Calu3 (cell line): ENCODE results near the gene MYLK. TPM values are rescaled to one million over a fixed set of nuclear protein-coding genes. Genes with fewer than 3 reads are reported as not detected.

Source experiments
- BruUV-seq: library from RNA; stranded (reverse); fragments of 400-500 nt; replicated peaks from 2 replicates; lab custom pipeline; 2021; lab: Mats Ljungman, UMichigan
- CTCF ChIA-PET: fragments of 300-600 bp; sonication (Branson Sonifier 250); formaldehyde crosslinking; loops from one replicate; lab custom pipeline; 2022; ENCODE audit warnings: antibody characterized with exemption; lab: Charles Lee
- DNase-seq: peaks from one replicate; pipeline ENCODE4 v3.0.0; 2022
- H3K27ac Mint-ChIP-seq: one replicate; pipeline ENCODE4 v1.8.0; 2022; ENCODE audit warnings: mixed read lengths; ENCODE audit not compliant: unreplicated experiment
- H3K27me3 Mint-ChIP-seq: one replicate; pipeline ENCODE4 v1.8.0; 2022; ENCODE audit warnings: mixed read lengths; ENCODE audit not compliant: unreplicated experiment
- H3K36me3 Mint-ChIP-seq: one replicate; pipeline ENCODE4 v1.8.0; 2022; ENCODE audit warnings: mild to moderate bottlenecking, moderate library complexity, mixed read lengths; ENCODE audit not compliant: insufficient read depth, unreplicated experiment
- H3K4me1 Mint-ChIP-seq: one replicate; pipeline ENCODE4 v1.8.0; 2022; ENCODE audit warnings: mild to moderate bottlenecking, low read depth, mixed read lengths; ENCODE audit not compliant: unreplicated experiment
- H3K4me3 Mint-ChIP-seq: one replicate; pipeline ENCODE4 v1.8.0; 2022; ENCODE audit warnings: mild to moderate bottlenecking, low read depth, moderate library complexity, mixed read lengths; ENCODE audit not compliant: unreplicated experiment
- H3K9me3 Mint-ChIP-seq: one replicate; pipeline ENCODE4 v1.8.0; 2022; ENCODE audit warnings: low read depth, mixed read lengths; ENCODE audit not compliant: unreplicated experiment
- CTCF ChIP-seq: fragments of 200-600 bp; IDR thresholded peaks from one replicate; pipeline ENCODE4 v1.8.0; 2022; ENCODE audit warnings: antibody characterized with exemption; ENCODE audit not compliant: unreplicated experiment
- intact Hi-C: fragments of 100-400 bp; cut with micrococcal nuclease; formaldehyde crosslinking; loops from one replicate; pipeline ENCODE4 v1.10.0; 2022; ENCODE audit not compliant: unreplicated experiment
- total RNA-seq: library from RNA; stranded (reverse); gene quantifications from 2 replicates; pipeline ENCODE4 v1.2.3, GENCODE V29; 2022

Gene MYLK
- total RNA-seq, 1 experiment from 2014 or later, result 10.7 TPM

GRCh38 chr3:123640740-123641462, 243.2 kb downstream of the MYLK start:
- H3K36me3 Mint-ChIP-seq, result peaks cover 9% of the 10 kb centered on the region
- no peak overlapping the region for H3K4me3 Mint-ChIP-seq
- CTCF ChIA-PET, result interaction anchor here (1.0 kb wide), 1 partner anchor 109 kb away, joined by 4 read pairs; no protein-coding TSS in a partner anchor
- DNase-seq, result no peak
- intact Hi-C loops, result no loop called here
- H3K27me3 Mint-ChIP-seq, result no peaks in the 10 kb centered on the region
- no peaks in the 10 kb centered on the region for H3K4me1 Mint-ChIP-seq
- no peak for TF ChIP-seq CTCF
- BruUV-seq, result no TSS peak
- H3K9me3 Mint-ChIP-seq, result no peaks in the 10 kb centered on the region
- no peak overlapping the region for H3K27ac Mint-ChIP-seq

GRCh38 chr3:123640311-123640710, 243.8 kb downstream of the MYLK start:
- DNase-seq, result no peak
- CTCF ChIA-PET, result interaction anchor here (0.8 kb wide), 1 partner anchor 12 kb away, joined by 3 read pairs; no protein-coding TSS in a partner anchor
- H3K27me3 Mint-ChIP-seq, result no peaks in the 10 kb centered on the region
- no TSS peak for BruUV-seq
- peaks cover 9% of the 10 kb centered on the region for H3K36me3 Mint-ChIP-seq
- TF ChIP-seq CTCF, result no peak
- intact Hi-C loops, result no loop called here
- no peak overlapping the region for H3K27ac Mint-ChIP-seq
- no peak overlapping the region for H3K4me3 Mint-ChIP-seq
- no peaks in the 10 kb centered on the region for H3K9me3 Mint-ChIP-seq
- no peaks in the 10 kb centered on the region for H3K4me1 Mint-ChIP-seq

GRCh38 chr3:123638936-123639689, 245.0 kb downstream of the MYLK start:
- DNase-seq, result no peak
- Mint-ChIP-seq H3K27me3 (no peaks in the 10 kb centered on the region), H3K27ac (no peak overlapping the region), H3K36me3 (peaks cover 4% of the 10 kb centered on the region), H3K4me3 (no peak overlapping the region), H3K9me3 (no peaks in the 10 kb centered on the region), H3K4me1 (no peaks in the 10 kb centered on the region)
- CTCF ChIA-PET, result no interaction called here
- BruUV-seq, result no TSS peak
- intact Hi-C loops, result no loop called here
- no peak for TF ChIP-seq CTCF

- Mint-ChIP-seq H3K27ac (no peak overlapping the region), H3K36me3 (peaks cover 4% of the 10 kb centered on the region), H3K9me3 (no peaks in the 10 kb centered on the region), H3K27me3 (no peaks in the 10 kb centered on the region), H3K4me3 (no peak overlapping the region), H3K4me1 (no peaks in the 10 kb centered on the region)
- DNase-seq, result no peak
- CTCF ChIA-PET, result no interaction called here
- intact Hi-C loops, result no loop called here
- TF ChIP-seq CTCF, result no peak
- no TSS peak for BruUV-seq
These were observed 246.3 kb downstream of the MYLK start for GRCh38 chr3:123637841-123638240.
